ENCODE measurements around the gene NXT1.

Gene NXT1

DNA sequence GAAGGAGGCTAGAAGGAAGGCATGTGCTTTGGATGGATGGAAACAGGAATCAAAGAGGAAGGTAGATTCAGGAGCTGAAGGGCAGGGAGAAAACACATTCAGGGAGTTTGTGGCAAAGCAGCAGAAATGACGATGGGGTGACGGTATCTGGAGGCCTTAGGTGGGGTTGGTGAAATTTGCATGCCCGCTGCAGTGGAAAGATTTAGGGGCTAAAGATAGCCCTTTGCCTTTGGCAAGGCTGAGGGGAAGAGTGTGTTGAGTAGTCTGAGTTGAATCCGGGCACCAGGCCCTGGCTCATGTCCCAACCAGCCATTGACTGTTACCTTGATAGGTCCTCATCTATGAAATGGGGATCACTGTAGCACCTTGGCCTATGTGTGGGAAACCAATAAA is 12.7 kb downstream of the NXT1 start:
- Histone ChIP-seq H2AK5ac (ENCODE audit: low read depth, low read length) (no peak overlapping the region), H2BK15ac (ENCODE audit: low read length) (no peak overlapping the region), H2AFZ (ENCODE audit: low read length) (no peak overlapping the region), H3K79me1 (ENCODE audit: low read depth, low read length) (peaks cover 11% of the 10 kb centered on the region), H2BK5ac (ENCODE audit: low read length) (no peak overlapping the region), H3K27me3 (ENCODE audit: control insufficient read depth in 3 of 3, insufficient read depth in 3 of 3, low read depth in 1 of 3, low read length in 3 of 3) (no peaks in the 10 kb centered on the region), H3K9me3 (replicated peaks in 1 of 2; ENCODE audit: control insufficient read depth in 2 of 2, insufficient read depth in 1 of 2, low read depth in 1 of 2, low read length in 2 of 2) (no peaks in the 10 kb centered on the region), H3K4me1 (ENCODE audit: control insufficient read depth in 2 of 2, insufficient read depth in 1 of 2, low read depth in 1 of 2, low read length in 2 of 2) (peaks cover 10 to 20% of the 10 kb centered on the region in 2 donors), H2BK12ac (ENCODE audit: low read length) (no peak overlapping the region), H3K4me2 (ENCODE audit: insufficient read depth, low read length, poor library complexity, severe bottlenecking) (peak overlapping the region; percentile 67), H3K4ac (ENCODE audit: low read length) (no peak overlapping the region), H3K9ac (ENCODE audit: low read depth, low read length, poor library complexity) (no peak overlapping the region), H3K14ac (ENCODE audit: low read length) (no peak overlapping the region), H4K91ac (ENCODE audit: low read depth, low read length, poor library complexity) (no peak overlapping the region), H3K18ac (ENCODE audit: low read length) (no peak overlapping the region), H2BK120ac (ENCODE audit: low read depth, low read length) (no peak overlapping the region), H3K36me3 (replicated peaks in 1 of 2; ENCODE audit: control insufficient read depth in 2 of 2, insufficient read depth in 2 of 2, low read length in 2 of 2) (peaks cover 14 to 45% of the 10 kb centered on the region in 2 donors), H4K8ac (ENCODE audit: low read depth, low read length) (no peak overlapping the region), H3K23ac (ENCODE audit: low read depth, low read length, poor library complexity) (no peak overlapping the region), H3K27ac (replicated peaks; ENCODE audit: low read length) (no peak overlapping the region), H3K4me3 (ENCODE audit: low read length in 2 of 2) (peak overlapping the region; percentile 36 to 76)
- no CpG with 5 or more reads among the region's 4 CpGs for WGBS, 2 donors (ENCODE audit: extremely low coverage in 2 of 2, insufficient read length in 2 of 2, insufficient replicate concordance in 1 of 2)
- no peak for DNase-seq (ENCODE audit: low spot score)

DNA sequence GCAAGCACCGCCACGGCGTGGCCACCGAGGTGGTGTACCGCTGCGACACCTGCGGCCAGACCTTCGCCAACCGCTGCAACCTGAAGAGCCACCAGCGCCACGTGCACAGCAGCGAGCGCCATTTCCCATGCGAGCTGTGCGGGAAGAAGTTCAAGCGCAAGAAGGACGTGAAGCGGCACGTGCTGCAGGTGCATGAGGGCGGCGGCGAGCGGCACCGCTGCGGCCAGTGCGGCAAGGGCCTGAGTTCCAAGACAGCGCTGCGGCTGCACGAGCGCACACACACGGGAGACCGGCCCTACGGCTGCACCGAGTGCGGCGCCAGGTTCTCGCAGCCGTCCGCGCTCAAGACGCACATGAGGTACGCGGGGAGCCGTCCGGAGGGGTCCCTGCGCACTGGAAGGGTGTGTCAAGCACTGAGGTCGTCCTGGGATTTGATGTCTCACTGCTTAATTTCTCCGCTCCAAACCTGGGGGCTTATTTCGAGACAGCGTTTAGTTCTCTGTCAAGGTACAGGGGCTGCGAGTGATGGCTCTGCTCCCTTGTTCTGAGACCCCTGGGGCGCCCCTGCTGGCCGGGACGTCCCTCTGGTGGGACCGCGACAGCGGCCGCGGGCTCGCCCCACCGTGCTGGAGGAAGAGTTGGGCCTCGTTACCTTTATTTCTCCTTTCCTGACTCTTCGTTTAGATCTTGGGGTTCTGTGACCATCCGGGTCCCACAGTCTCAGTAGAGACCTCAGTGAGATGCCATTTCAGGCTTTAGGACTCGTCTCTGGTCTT is 15.0 kb downstream of the NXT1 start:
- Histone ChIP-seq H2AFZ (ENCODE audit: low read length) (no peak overlapping the region), H2BK5ac (ENCODE audit: low read length) (no peak overlapping the region), H3K4me2 (ENCODE audit: insufficient read depth, low read length, poor library complexity, severe bottlenecking) (no peak overlapping the region), H3K23ac (ENCODE audit: low read depth, low read length, poor library complexity) (peak overlapping the region; percentile 49), H4K8ac (ENCODE audit: low read depth, low read length) (no peak overlapping the region), H2AK5ac (ENCODE audit: low read depth, low read length) (no peak overlapping the region), H3K4me3 (ENCODE audit: low read length in 2 of 2) (no peak overlapping the region), H2BK15ac (ENCODE audit: low read length) (no peak overlapping the region), H3K9me3 (replicated peaks in 1 of 2; ENCODE audit: control insufficient read depth in 2 of 2, insufficient read depth in 1 of 2, low read depth in 1 of 2, low read length in 2 of 2) (no peaks in the 10 kb centered on the region), H3K18ac (ENCODE audit: low read length) (no peak overlapping the region), H3K9ac (ENCODE audit: low read depth, low read length, poor library complexity) (no peak overlapping the region), H3K4ac (ENCODE audit: low read length) (no peak overlapping the region), H3K4me1 (ENCODE audit: control insufficient read depth in 2 of 2, insufficient read depth in 1 of 2, low read depth in 1 of 2, low read length in 2 of 2) (peaks cover 8 to 10% of the 10 kb centered on the region in 2 donors), H3K27me3 (ENCODE audit: control insufficient read depth in 3 of 3, insufficient read depth in 3 of 3, low read depth in 1 of 3, low read length in 3 of 3) (no peaks in the 10 kb centered on the region), H2BK12ac (ENCODE audit: low read length) (no peak overlapping the region), H3K14ac (ENCODE audit: low read length) (no peak overlapping the region), H2BK120ac (ENCODE audit: low read depth, low read length) (no peak overlapping the region), H3K79me1 (ENCODE audit: low read depth, low read length) (peaks cover 11% of the 10 kb centered on the region), H3K36me3 (replicated peaks in 1 of 2; ENCODE audit: control insufficient read depth in 2 of 2, insufficient read depth in 2 of 2, low read length in 2 of 2) (peaks cover 28 to 68% of the 10 kb centered on the region in 2 donors), H4K91ac (ENCODE audit: low read depth, low read length, poor library complexity) (no peak overlapping the region), H3K27ac (replicated peaks; ENCODE audit: low read length) (no peak overlapping the region)
- WGBS, 2 donors (ENCODE audit: extremely low coverage in 2 of 2, insufficient read length in 2 of 2, insufficient replicate concordance in 1 of 2): no CpG with 5 or more reads among the region's 65 CpGs
- DNase-seq (ENCODE audit: low spot score): no peak

DNA sequence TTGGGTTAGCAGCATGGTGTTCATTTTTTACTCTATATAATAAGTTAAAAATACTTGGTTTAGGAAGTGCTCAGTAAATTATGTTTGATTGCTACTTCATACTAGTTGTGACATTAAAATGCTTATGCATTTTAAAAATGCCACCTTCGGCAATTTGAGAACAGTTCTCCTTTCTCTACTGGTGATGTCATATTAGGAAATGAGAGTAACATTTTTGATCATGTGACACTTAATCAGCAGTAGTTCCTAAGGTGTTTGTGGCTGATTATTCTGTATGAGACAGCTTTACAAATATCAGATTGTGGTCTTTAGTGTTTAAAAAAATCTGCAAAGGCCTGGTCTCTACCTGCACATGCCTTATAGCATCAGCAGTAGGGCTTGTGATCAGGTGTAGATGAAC is 15.8 kb downstream of the NXT1 start:
- no peak overlapping the region for H3K14ac ChIP-seq (ENCODE audit: low read length)

GRCh38 chr20:23367770-23368169 is 17.2 kb downstream of the NXT1 start:
- no peaks in the 10 kb centered on the region for H3K27me3 ChIP-seq (ENCODE audit: control insufficient read depth in 3 of 3, insufficient read depth in 3 of 3, low read depth in 1 of 3, low read length in 3 of 3)
- no peak overlapping the region for H3K4me2 ChIP-seq (ENCODE audit: insufficient read depth, low read length, poor library complexity, severe bottlenecking)
- H4K91ac ChIP-seq (ENCODE audit: low read depth, low read length, poor library complexity): no peak overlapping the region
- H3K4ac ChIP-seq (ENCODE audit: low read length): no peak overlapping the region
- H2BK12ac ChIP-seq (ENCODE audit: low read length): no peak overlapping the region
- H2AFZ ChIP-seq (ENCODE audit: low read length): no peak overlapping the region
- peaks cover 0 to 2% of the 10 kb centered on the region in 2 donors for H3K9me3 ChIP-seq (replicated peaks in 1 of 2; ENCODE audit: control insufficient read depth in 2 of 2, insufficient read depth in 1 of 2, low read depth in 1 of 2, low read length in 2 of 2)
- H3K4me1 ChIP-seq (ENCODE audit: control insufficient read depth in 2 of 2, insufficient read depth in 1 of 2, low read depth in 1 of 2, low read length in 2 of 2): peaks cover 5% of the 10 kb centered on the region in 2 donors
- H4K8ac ChIP-seq (ENCODE audit: low read depth, low read length): no peak overlapping the region
- DNase-seq (ENCODE audit: low spot score): no peak
- no peak overlapping the region for H3K9ac ChIP-seq (ENCODE audit: low read depth, low read length, poor library complexity)
- H2BK120ac ChIP-seq (ENCODE audit: low read depth, low read length): no peak overlapping the region
- no peak overlapping the region for H3K27ac ChIP-seq (replicated peaks; ENCODE audit: low read length)
- no peak overlapping the region for H2AK5ac ChIP-seq (ENCODE audit: low read depth, low read length)
- no peak overlapping the region for H3K4me3 ChIP-seq (ENCODE audit: low read length in 2 of 2)
- H2BK5ac ChIP-seq (ENCODE audit: low read length): no peak overlapping the region
- H2BK15ac ChIP-seq (ENCODE audit: low read length): no peak overlapping the region
- H3K79me1 ChIP-seq (ENCODE audit: low read depth, low read length): peaks cover 7% of the 10 kb centered on the region
- no peak overlapping the region for H3K14ac ChIP-seq (ENCODE audit: low read length)
- H3K18ac ChIP-seq (ENCODE audit: low read length): no peak overlapping the region
- H3K23ac ChIP-seq (ENCODE audit: low read depth, low read length, poor library complexity): no peak overlapping the region
- H3K36me3 ChIP-seq (replicated peaks in 1 of 2; ENCODE audit: control insufficient read depth in 2 of 2, insufficient read depth in 2 of 2, low read length in 2 of 2): peaks cover 32 to 90% of the 10 kb centered on the region in 2 donors

More for the DNA sequence above, 15.8 kb downstream of the NXT1 start:
- no peak overlapping the region for H3K27ac ChIP-seq (replicated peaks; ENCODE audit: low read length)
- H2AFZ ChIP-seq (ENCODE audit: low read length): no peak overlapping the region
- peaks cover 5 to 6% of the 10 kb centered on the region in 2 donors for H3K4me1 ChIP-seq (ENCODE audit: control insufficient read depth in 2 of 2, insufficient read depth in 1 of 2, low read depth in 1 of 2, low read length in 2 of 2)
- H3K4ac ChIP-seq (ENCODE audit: low read length): no peak overlapping the region
- H3K4me3 ChIP-seq (ENCODE audit: low read length in 2 of 2): no peak overlapping the region
- H3K36me3 ChIP-seq (replicated peaks in 1 of 2; ENCODE audit: control insufficient read depth in 2 of 2, insufficient read depth in 2 of 2, low read length in 2 of 2): peaks cover 28 to 76% of the 10 kb centered on the region in 2 donors
- no peak overlapping the region for H2BK12ac ChIP-seq (ENCODE audit: low read length)
- H4K91ac ChIP-seq (ENCODE audit: low read depth, low read length, poor library complexity): no peak overlapping the region
- no peak overlapping the region for H2BK15ac ChIP-seq (ENCODE audit: low read length)
- H3K23ac ChIP-seq (ENCODE audit: low read depth, low read length, poor library complexity): no peak overlapping the region
- H3K9ac ChIP-seq (ENCODE audit: low read depth, low read length, poor library complexity): no peak overlapping the region
- H4K8ac ChIP-seq (ENCODE audit: low read depth, low read length): no peak overlapping the region
- peaks cover 11% of the 10 kb centered on the region for H3K79me1 ChIP-seq (ENCODE audit: low read depth, low read length)
- no peak overlapping the region for H3K4me2 ChIP-seq (ENCODE audit: insufficient read depth, low read length, poor library complexity, severe bottlenecking)
- H3K27me3 ChIP-seq (ENCODE audit: control insufficient read depth in 3 of 3, insufficient read depth in 3 of 3, low read depth in 1 of 3, low read length in 3 of 3): no peaks in the 10 kb centered on the region
- no peak for DNase-seq (ENCODE audit: low spot score)
- H3K9me3 ChIP-seq (replicated peaks in 1 of 2; ENCODE audit: control insufficient read depth in 2 of 2, insufficient read depth in 1 of 2, low read depth in 1 of 2, low read length in 2 of 2): no peaks in the 10 kb centered on the region
- no peak overlapping the region for H2BK5ac ChIP-seq (ENCODE audit: low read length)
- WGBS, 2 donors (ENCODE audit: extremely low coverage in 2 of 2, insufficient read length in 2 of 2, insufficient replicate concordance in 1 of 2): no CpG with 5 or more reads among the region's 1 CpG
- H2BK120ac ChIP-seq (ENCODE audit: low read depth, low read length): no peak overlapping the region
- H2AK5ac ChIP-seq (ENCODE audit: low read depth, low read length): no peak overlapping the region
- no peak overlapping the region for H3K18ac ChIP-seq (ENCODE audit: low read length)
